NOMO-1 (cell line): ENCODE measurements around the gene ZNF425.
"Not testable (repeated sequence)": the region's sequence is repeated elsewhere in the genome, so short reads cannot be mapped to it uniquely, and the experiment has no call there.

Experiments used
- DNase-seq, 2 experiments: peaks; one replicate each; lab custom pipeline; 2025; ENCODE audit not compliant: unreplicated experiment in 2 of 2; lab: John Stamatoyannopoulos, UW

The ZNF425 gene

GRCh38 chr7:149125863-149126661 lies at the start of gene ZNF425:
Gene ZNF425 (minus strand): TSS chr7:149126324. CDS start chr7:149126213, 111 bp downstream.
- DNase-seq: peak; percentile 62 to 74

GRCh38 chr7:149175150-149175549 lies 49.0 kb upstream of the ZNF425 start:
- DNase-seq: no peak

DNA sequence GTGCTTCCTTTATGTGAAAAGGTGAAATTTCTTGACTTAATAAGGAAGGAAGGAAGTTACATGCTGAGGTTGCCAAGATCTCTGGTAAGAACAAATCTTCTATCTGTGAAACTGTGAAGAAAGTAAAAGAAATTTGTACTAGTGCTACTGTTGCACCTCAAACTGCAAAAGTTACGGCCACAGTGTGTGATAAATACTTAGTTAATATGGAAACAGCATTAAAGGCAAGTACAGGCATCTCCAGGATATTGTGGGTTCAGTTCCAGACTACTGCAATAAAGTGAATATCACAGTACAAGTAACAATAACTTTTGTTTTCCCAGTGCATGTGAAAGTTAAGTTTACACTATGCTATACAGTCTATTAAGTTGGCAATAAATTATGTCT lies 46.4 kb upstream of the ZNF425 start:
- no peak for DNase-seq

DNA sequence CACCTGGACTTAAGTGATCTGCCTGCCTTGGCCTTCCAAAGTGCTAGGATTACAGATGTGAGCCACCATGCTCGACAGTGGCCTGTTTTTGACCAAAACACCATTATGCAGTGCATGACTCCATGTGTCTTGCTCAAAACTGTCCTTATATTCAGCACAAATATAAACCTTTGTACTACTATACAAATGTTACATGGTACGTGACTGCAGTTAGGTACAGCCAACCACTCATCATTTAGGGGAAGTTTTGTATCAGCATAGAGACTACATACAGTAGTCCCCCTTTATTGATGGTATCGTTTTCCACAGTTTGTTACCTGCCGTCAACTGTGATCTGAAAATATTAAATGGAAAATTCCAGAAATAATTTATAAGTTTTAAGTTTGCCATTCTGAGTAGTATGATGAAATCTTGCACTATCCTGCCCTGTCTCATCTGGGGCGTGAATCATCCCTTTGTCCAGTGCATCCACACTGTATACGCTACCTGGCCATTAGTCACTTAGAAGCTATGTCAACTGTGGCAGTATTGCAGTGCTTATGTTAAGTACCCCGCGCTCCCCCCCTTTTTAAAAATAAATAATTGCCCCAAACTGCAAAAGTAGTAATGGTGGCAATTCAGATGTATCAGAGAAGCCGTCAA lies 45.9 kb upstream of the ZNF425 start:
- no peak for DNase-seq

DNA sequence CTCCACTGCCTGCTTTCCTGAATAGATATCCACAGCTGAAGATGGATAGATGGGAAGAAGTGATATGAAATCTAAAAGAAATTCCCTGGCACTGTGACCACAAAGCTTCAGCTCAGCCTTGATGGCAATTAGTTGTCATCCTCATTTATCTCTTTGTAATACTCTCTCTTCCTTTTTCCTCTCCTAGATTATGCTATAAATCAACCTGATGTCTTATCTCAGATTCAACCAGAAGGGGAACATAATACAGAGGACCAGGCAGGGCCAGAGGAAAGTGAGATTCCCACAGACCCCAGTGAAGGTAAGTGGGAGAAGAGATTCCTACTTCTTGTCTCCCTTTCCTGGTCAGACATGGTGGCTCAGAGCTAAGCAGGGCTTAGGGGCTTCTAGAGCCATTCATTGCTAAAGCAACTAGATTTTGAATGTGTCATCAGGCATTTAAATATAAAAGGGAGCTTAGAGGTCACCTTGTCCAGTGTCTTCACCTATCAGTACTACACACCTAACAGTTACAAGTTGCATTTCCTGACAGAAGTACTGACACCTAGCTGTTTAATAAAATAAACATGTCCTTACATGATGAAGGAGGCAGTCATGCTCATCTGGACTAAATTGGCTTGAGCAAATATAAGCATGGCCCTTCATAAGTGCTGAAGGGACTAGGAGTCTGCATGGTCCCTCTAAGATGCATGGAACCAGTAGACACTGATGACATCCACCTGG lies 40.7 kb upstream of the ZNF425 start:
- no peak for DNase-seq

DNA sequence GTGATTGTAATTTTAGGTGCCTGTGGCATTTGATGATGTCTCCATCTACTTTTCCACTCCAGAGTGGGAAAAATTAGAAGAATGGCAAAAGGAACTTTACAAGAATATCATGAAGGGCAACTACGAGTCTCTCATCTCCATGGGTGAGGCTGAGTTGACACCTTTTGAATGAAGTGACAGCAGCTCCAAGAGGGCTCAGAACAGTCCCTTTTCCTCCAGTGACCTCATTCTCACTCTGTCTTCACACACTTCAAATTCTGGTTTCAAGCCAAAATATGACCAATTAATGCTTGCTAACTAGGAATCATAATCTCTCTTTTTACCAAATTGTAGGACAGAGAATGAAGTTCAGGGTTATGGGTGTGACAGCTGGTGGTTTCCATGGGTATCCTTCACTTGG lies 40.0 kb upstream of the ZNF425 start:
- no peak for DNase-seq

DNA sequence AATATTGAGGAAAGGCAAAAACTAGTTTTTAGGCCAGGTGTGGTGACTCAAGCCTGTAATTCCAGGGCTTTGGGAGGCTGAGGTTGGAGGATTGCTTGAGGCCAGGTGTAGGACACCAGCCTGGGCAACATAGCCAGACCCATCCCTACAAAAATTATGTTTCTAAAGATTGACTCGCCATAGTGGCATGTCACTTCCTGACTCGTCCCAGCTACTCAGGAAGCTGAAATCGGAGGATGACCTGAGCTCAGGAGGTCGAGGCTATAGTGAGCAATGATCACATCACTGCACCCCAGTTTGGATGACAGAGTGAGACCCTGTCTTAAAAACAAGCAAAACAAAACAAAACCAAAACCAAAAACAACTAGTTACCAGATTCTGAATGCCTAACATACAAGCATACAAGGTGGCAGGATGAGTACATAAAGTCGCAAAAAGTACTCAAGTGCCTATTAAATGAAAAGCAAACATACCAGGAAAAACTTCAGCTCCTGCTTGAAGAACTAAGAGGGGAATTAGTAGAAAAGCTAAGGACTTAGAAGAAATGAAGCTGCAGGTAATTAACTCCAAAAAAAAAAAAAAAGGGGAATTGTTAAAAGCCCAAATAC lies 35.2 kb upstream of the ZNF425 start:
- no peak for DNase-seq

DNA sequence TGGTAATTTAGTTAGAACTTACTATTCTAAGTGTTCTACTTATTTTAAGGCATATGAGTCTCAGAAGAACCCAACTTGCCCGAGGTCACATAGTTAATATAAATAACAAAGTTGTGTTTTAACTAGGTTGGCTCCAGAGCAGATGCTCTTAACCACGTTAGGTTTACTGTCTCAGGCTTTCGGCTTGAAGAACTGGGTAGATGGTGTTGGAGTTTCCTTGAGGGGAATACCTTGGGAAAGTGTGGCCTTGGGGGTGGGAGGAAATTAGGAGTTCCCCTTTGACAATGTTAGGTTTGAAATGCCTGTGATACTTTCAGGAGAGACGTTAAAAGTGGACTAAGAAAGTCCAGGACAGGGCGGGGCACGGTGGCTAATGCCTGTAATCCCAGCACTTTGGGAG lies 30.8 kb upstream of the ZNF425 start:
- DNase-seq: no peak

GRCh38 chr7:149154056-149154455 lies 27.9 kb upstream of the ZNF425 start:
- DNase-seq: no peak

DNA sequence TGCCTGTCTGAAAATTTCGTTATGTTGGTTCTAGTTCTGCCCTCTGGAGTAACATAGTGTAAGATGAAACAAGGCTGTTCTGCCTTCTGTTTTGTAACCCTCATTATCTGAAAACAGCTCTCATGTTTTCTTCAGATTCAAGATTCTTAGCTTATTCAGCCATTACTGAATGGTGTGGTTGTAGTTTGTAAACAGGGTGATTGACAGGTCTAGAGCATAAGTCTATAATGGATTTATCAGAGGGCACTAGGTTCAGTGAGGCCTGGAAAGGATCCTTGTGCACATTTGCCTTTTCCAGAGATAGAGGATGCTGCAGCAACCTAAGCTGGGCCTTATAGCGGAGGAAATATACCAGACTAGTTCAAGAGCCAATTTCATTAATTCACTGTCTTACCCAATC lies 27.2 kb upstream of the ZNF425 start:
- no peak for DNase-seq

- no peak for DNase-seq
Observed at GRCh38 chr7:149150981-149151380, 24.9 kb upstream of the ZNF425 start.

DNA sequence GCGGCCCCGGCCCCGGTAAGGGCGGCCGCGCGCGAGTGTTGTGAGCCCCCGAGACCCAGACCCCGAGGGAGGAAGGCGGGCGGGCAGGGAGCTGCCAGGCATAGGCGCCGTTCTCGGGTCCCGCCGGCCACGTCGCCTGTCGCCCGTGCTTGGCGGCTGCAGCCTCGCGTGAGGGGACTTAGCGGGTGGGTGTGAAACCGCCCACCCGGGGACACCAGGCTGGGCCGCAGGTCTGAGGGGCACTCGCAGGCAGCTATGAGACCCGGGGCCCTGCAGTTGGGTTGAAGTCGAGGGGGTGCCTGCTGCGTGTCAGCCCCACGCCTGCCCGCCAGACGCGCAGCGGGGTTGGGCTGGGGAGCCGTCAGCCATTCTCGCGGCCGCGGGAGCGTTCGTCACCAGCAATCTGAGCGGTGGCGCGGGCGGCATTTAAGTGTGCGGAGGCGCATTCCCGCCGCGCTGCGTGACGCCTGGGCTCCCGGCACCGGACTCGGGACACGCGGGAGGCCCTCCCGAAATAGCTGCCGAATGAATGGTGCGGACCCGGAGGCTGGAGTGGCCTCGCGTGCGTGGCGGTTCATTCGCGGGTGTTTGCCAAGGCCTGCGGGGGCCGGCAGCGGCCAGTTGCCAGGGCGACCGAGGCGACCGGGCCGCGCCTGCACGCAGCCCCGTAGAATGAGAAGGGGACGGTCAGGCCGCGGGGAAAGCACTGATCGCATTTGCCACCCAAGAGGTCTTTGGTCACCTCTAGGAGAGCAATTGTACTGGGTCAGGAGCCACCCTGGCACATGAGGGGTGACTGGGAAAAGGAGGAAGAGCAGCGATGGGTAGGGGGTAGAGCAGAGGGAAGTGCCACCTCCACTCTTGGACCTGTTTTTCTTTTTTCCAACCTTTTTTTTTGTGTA lies 21.9 kb upstream of the ZNF425 start:
- DNase-seq: peak in 1 of 2 experiments; percentile 2

DNA sequence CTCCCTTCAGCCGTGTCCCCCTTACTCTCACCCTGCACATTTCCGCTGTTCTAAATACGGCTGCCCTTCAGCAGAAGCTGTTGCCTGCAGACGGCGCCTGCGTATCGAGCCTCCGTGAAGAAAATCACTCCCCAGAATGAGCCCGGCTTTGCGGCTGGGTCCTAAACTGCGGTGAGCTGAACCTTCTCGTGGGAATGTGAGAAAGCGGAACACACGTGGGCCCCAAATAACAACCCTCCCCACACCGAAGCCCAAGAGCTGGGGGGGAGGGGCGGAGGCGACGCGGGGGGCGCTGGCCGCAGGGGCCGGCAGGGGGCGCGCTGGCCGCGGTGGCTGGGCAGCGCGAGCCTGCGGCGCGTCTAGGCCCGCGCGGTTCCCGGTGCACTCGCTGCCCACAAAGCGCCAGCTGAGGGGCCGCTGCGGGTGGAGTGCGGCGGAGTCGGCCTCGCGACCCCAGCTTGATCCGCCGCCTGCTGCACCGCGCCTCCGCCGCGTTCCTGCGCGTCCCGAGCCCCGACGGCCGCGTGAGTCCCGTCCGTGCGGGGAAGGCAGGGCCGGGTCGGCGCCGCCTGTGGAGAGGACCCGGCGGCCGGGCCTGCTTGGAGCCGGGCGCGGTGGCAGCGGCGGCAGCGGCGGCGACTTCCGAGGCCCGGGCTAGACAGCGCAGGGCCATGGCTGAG lies 21.1 kb upstream of the ZNF425 start, which contains the start of gene ZNF398:
ZNF398 (plus strand) TSS at position 382 of the 680 bp plus-strand sequence; CDS start at position 672, 290 bp downstream.
- peak; percentile 46 to 60 for DNase-seq

- no peak for DNase-seq
Observed at GRCh38 chr7:149145031-149145845, 19.1 kb upstream of the ZNF425 start.

- not testable (repeated sequence) for DNase-seq
Observed at GRCh38 chr7:149144436-149144922, 18.4 kb upstream of the ZNF425 start.

DNA sequence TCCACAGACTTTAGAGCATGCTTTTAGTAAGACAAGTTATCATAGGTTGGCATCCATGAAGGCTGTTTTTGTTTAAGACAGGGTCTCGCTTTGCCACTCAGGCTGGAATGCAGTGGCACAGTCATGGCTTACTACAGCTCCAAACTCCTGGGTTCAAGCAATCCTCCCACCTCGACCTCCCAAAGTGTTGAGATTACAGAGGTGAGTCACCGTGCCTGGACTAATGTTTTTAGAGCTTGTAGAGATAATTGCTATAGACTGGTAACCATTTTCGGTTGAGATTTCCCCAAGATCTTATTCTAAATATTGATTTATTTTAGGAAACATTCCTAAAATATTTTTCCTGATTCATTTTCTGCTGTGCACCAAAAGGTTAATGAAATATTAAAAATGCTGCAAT lies 15.8 kb upstream of the ZNF425 start:
- DNase-seq: no peak

GRCh38 chr7:149140831-149141230 lies 14.7 kb upstream of the ZNF425 start:
- no peak for DNase-seq

DNA sequence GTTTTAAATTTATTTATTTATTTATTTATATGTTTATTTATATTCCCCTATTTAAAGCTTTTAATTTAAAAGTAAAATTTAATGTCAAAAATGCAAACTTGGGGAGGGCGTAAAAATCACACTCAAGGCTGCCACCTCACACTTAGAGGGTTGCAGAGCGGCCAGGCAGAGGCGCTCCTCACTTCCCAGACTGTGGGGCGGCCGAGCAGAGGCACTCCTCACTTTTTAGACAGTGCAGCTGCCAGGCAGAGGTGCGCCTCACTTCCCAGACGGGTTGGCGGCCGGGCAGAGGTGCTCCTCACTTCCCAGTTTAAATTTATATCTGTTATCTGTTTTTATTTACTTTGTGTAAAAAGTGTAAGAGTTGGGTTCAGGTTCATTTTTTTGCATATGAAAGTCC lies 10.0 kb upstream of the ZNF425 start:
- no peak for DNase-seq
